HepG2 (cell line): ENCODE measurements around the gene WDR5B. TPM values are rescaled to one million over a fixed set of nuclear protein-coding genes. Genes with fewer than 3 reads are reported as not detected.

ENCODE experiments used
- ATAC-seq: fragments of 200-7000 bp; cut with Tn5 transposase; 3 replicates; pipeline ENCODE4 v1.9.1; 2020; ENCODE audit warnings: mild to moderate bottlenecking, moderate library complexity
- BruUV-seq: library from RNA; stranded (reverse); fragments of 400-500 nt; replicated peaks from 2 replicates; lab custom pipeline; 2021; lab: Mats Ljungman, UMichigan
- CTCF ChIA-PET: fragments of 300-600 bp; formaldehyde crosslinking; extraction: SDS; loops from one replicate; lab custom pipeline; 2021; ENCODE audit warnings: low total read pairs, inconsistent platforms, low intra/inter-chr PET ratio; lab: Yijun Ruan, JAX
- POLR2A ChIA-PET: fragments of 350-600 bp; sonication (Branson Sonifier 250); formaldehyde crosslinking; loops from one replicate; lab custom pipeline; 2020; ENCODE audit warnings: antibody characterized with exemption, inconsistent platforms; lab: Yijun Ruan, JAX
- DNase-seq: peaks from one replicate; pipeline ENCODE4 v3.0.0-alpha.2; 2015; ENCODE audit warnings: low spot score
- FAIRE-seq: peaks from 3 replicates; lab custom pipeline; 2011; peaks lifted over from hg19 to GRCh38; lab: Jason Lieb, UNC
- H2AFZ ChIP-seq: one replicate; pipeline ENCODE4 v1.6.1; 2011; ENCODE audit warnings: low read length, inconsistent platforms
- H3K27ac ChIP-seq: fragments of 300-600 bp; 3 replicates; pipeline ENCODE4 v1.8.0; 2011; ENCODE audit warnings: mixed run types, mild to moderate bottlenecking, mixed read lengths, low read length, inconsistent platforms; ENCODE audit not compliant: insufficient read depth; ENCODE audit errors: extremely low read length
- H3K27me3 ChIP-seq, 2 experiments: fragments of 200-600 bp in 1 of 2; 2 replicates in 1 of 2; 3 replicates in 1 of 2; pipeline versions ENCODE4 v1.6.0 to v1.8.0; 2011; ENCODE audit warnings: low read length in 2 of 2, mild to moderate bottlenecking in 2 of 2, moderate library complexity in 2 of 2, inconsistent platforms in 1 of 2; ENCODE audit not compliant: insufficient read depth in 2 of 2, control insufficient read depth in 1 of 2
- H3K36me3 ChIP-seq, 2 experiments: fragments of 200-600 bp in 1 of 2; replicated peaks in 1 of 2; 2 replicates in 1 of 2; 3 replicates in 1 of 2; pipeline versions ENCODE4 v1.5.1 to v1.8.0; 2011; ENCODE audit warnings: low read length in 2 of 2, inconsistent platforms in 1 of 2; ENCODE audit not compliant: insufficient read depth in 2 of 2, control insufficient read depth in 1 of 2
- H3K4me1 ChIP-seq: 2 replicates; pipeline ENCODE4 v1.5.1; 2012; ENCODE audit warnings: low read length, inconsistent platforms; ENCODE audit not compliant: insufficient read depth
- H3K4me2 ChIP-seq: 2 replicates; pipeline ENCODE4 v1.6.0; 2011; ENCODE audit warnings: low read depth, low read length, inconsistent platforms
- H3K4me3 ChIP-seq, 3 experiments: fragments of 200-600 bp in 1 of 3; sonication (generic), shearing (Covaris generic) in 1 of 3; replicated peaks in 1 of 3; 2 replicates each; pipeline ENCODE4 v1.5.1; 2011 to 2016; ENCODE audit warnings: low read length in 3 of 3, inconsistent platforms in 2 of 3, low read depth in 2 of 3, mild to moderate bottlenecking in 2 of 3, control low read depth in 1 of 3, mixed read lengths in 1 of 3; ENCODE audit not compliant: insufficient read depth in 1 of 3
- H3K79me2 ChIP-seq: one replicate; pipeline ENCODE4 v1.6.1; 2011; ENCODE audit warnings: low read length, inconsistent platforms; ENCODE audit not compliant: insufficient read depth
- H3K9ac ChIP-seq: 2 replicates; pipeline ENCODE4 v1.6.0; 2011; ENCODE audit warnings: mild to moderate bottlenecking, low read depth, low read length, inconsistent platforms; ENCODE audit not compliant: insufficient read depth
- H3K9me3 ChIP-seq: 2 replicates; pipeline ENCODE4 v1.5.1; 2012; ENCODE audit warnings: mild to moderate bottlenecking, low read length
- H4K20me1 ChIP-seq: 2 replicates; pipeline ENCODE4 v1.6.0; 2011; ENCODE audit warnings: inconsistent platforms, mild to moderate bottlenecking, low read length, moderate library complexity; ENCODE audit not compliant: insufficient read depth
- AGO2 ChIP-seq: fragments of 200-400 bp; formaldehyde crosslinking; optimal IDR thresholded peaks from 2 replicates; pipeline ENCODE3; 2017; ENCODE audit warnings: mild to moderate bottlenecking, low read depth, low read length, moderate library complexity
- FIP1L1 ChIP-seq: fragments of 200-400 bp; formaldehyde crosslinking; IDR thresholded peaks from 2 replicates; pipeline ENCODE4 v1.6.1; 2018; ENCODE audit warnings: low read depth, mild to moderate bottlenecking, low read length, moderate library complexity, borderline replicate concordance; ENCODE audit not compliant: insufficient read depth
- PHF20 ChIP-seq: sonication (generic); formaldehyde crosslinking; IDR thresholded peaks from 2 replicates; pipeline ENCODE4 v1.5.0; 2020; ENCODE audit warnings: mild to moderate bottlenecking, missing genetic modification reagents
- TBX2 ChIP-seq: sonication (generic); formaldehyde crosslinking; IDR thresholded peaks from 2 replicates; pipeline ENCODE4 v1.5.0; 2020; ENCODE audit warnings: missing genetic modification reagents, mild to moderate bottlenecking, borderline replicate concordance
- ZNF367 ChIP-seq: sonication (generic); formaldehyde crosslinking; IDR thresholded peaks from 2 replicates; pipeline ENCODE4 v1.4.0; 2020; ENCODE audit warnings: missing genetic modification reagents, borderline replicate concordance
- WGBS: methylation state at CpG from one replicate; pipeline ENCODE4 v1.1.6; 2017; ENCODE audit warnings: low lambda C conversion rate; 5-methylcytosine and 5-hydroxymethylcytosine counted together
- in situ Hi-C: cut with HindIII; loops from 2 replicates; pipeline ENCODE4 v1.10.0; 2017; ENCODE audit warnings: low pct_unique_long_range_greater_than_20kb; ENCODE audit not compliant: extremely low pct_ligation_motif_present
- intact Hi-C: fragments of 100-400 bp; cut with micrococcal nuclease; formaldehyde crosslinking; loops from one replicate; pipeline ENCODE4 v1.10.0; 2022; ENCODE audit not compliant: unreplicated experiment
- polyA plus RNA-seq, 8 experiments: library from polyadenylated mRNA; depleted of rRNA in 3 of 8; stranded (reverse) in 7 of 8; unstranded in 1 of 8; fragments of >200 nt; fragmentation: Illumina TruSeq in 4 of 8; extraction: Trizol in 4 of 8; gene quantifications; 2 replicates each; pipeline versions ENCODE4 v1.2.1 to v1.2.3, GENCODE V29; 2011 to 2016; ENCODE audit warnings: low read depth in 4 of 8, missing spikeins in 1 of 8, mixed read lengths in 1 of 8; ENCODE audit not compliant: insufficient read depth in 1 of 8
- total RNA-seq, 5 experiments: library from RNA; depleted of rRNA; stranded (reverse); fragments of >200 nt; fragmentation: Illumina TruSeq; extraction: Trizol; gene quantifications; 2 replicates each; pipeline ENCODE4 v1.2.3, GENCODE V29; 2016; ENCODE audit warnings: low read depth in 1 of 5
- TF ChIP-seq, protein P1 (sequence below): sonication (generic); formaldehyde crosslinking; IDR thresholded peaks from 2 replicates; pipeline ENCODE4 v1.4.0; 2020; ENCODE audit warnings: mild to moderate bottlenecking, missing genetic modification reagents

The WDR5B gene
- total and polyA plus RNA-seq, 2 of the 13 experiments (the other 11 are each of a cell fraction or from before 2014, with no cell fraction given) = 2.5 to 3.6 TPM

DNA sequence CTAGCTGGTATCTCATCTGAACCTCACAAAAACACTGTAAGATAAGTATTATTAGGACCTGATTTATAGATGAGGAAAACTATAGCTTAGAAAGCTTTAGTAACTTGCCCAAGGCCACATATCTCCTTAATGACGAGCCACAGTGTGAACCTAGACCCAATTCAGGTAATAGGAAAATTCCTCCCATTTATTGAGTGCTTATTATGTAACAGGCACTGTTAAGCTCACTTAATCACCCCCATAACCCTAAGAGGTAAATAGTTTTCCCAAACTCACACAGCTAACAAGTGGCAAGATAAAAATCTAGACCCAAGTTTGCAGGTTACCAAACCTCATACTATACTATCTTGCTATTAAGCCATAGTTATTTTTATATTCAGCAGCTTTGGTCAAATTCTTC lies 7.9 kb downstream of the WDR5B start:
- H3K9me3 ChIP-seq = no peaks in the 10 kb centered on the region
- ChIA-PET CTCF (no interaction called here), POLR2A (interaction anchor here (1.2 kb wide), 1 partner anchor 24 kb away, joined by 4 read pairs; the partner anchor contains the start of gene FAM162A)
- FAIRE-seq (no peak), DNase-seq (no peak), ATAC-seq (no peak)
- no peak overlapping the region for H3K4me3 ChIP-seq
- no peak overlapping the region for H3K27ac ChIP-seq
- in situ Hi-C loops = no loop called here
- intact Hi-C loops = no loop called here
- H3K4me2 ChIP-seq = no peak overlapping the region
- no peaks in the 10 kb centered on the region for H3K4me1 ChIP-seq
- H3K27me3 ChIP-seq = no peaks in the 10 kb centered on the region
- BruUV-seq = no TSS peak
- H2AFZ ChIP-seq = no peak overlapping the region
- H3K79me2 ChIP-seq = peaks cover 3% of the 10 kb centered on the region
- H3K36me3 ChIP-seq = peaks cover 23 to 84% of the 10 kb centered on the region in 2 experiments
- no peak overlapping the region for H3K9ac ChIP-seq
- TF ChIP-seq ZNF367 (CRISPR knock-in tag) = no peak
- TF ChIP-seq, all 625 proteins: peak for 0
- WGBS = 100% methylated on average over 1 of the region's 1 CpG
- H4K20me1 ChIP-seq = no peaks in the 10 kb centered on the region; the same call in 1 of the 2 replicates

DNA sequence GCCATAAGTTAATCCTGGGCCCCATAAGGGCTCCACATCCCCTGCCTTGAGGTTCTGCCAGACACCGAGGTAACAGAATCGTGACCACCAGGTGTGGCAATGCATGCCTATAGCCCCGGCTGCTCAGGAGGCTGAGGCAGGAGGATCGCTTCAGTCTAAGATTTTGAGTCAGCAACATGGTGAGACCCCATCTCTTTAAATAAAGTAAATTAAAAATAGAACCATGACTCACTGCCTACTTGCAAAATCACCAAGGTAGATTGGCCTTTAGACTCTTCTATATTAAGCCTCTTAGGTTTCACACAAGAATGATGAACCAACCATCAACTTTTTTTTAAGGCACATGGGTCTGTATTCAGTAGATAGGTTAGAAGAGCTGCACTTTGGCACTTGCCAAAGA lies 9.7 kb downstream of the WDR5B start:
- 95% methylated on average over 4 of the region's 4 CpGs for WGBS

More for the DNA sequence above, 9.7 kb downstream of the WDR5B start:
- in situ Hi-C loops = no loop called here
- H3K27me3 ChIP-seq = no peaks in the 10 kb centered on the region
- H3K36me3 ChIP-seq = peaks cover 22 to 83% of the 10 kb centered on the region in 2 experiments
- H3K9me3 ChIP-seq = no peaks in the 10 kb centered on the region
- no peak for TF ChIP-seq AGO2
- no peak for TF ChIP-seq FIP1L1
- TF ChIP-seq, protein P1, sequence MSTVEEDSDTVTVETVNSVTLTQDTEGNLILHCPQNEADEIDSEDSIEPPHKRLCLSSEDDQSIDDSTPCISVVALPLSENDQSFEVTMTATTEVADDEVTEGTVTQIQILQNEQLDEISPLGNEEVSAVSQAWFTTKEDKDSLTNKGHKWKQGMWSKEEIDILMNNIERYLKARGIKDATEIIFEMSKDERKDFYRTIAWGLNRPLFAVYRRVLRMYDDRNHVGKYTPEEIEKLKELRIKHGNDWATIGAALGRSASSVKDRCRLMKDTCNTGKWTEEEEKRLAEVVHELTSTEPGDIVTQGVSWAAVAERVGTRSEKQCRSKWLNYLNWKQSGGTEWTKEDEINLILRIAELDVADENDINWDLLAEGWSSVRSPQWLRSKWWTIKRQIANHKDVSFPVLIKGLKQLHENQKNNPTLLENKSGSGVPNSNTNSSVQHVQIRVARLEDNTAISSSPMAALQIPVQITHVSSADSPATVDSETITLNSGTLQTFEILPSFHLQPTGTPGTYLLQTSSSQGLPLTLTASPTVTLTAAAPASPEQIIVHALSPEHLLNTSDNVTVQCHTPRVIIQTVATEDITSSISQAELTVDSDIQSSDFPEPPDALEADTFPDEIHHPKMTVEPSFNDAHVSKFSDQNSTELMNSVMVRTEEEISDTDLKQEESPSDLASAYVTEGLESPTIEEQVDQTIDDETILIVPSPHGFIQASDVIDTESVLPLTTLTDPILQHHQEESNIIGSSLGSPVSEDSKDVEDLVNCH (CRISPR knock-in tag) = no peak
- no peak for TF ChIP-seq TBX2 (CRISPR knock-in tag)
- no peak for TF ChIP-seq PHF20
- TF ChIP-seq, all 625 proteins: peak for 0
- Histone ChIP-seq H4K20me1 (peaks cover 4% of the 10 kb centered on the region), H3K4me1 (no peaks in the 10 kb centered on the region), H3K27ac (no peak overlapping the region), H3K4me3 (no peak overlapping the region), H3K9ac (no peak overlapping the region), H3K4me2 (no peak overlapping the region), H2AFZ (no peak overlapping the region), H3K79me2 (peaks cover 16% of the 10 kb centered on the region)
- DNase-seq = no peak
- FAIRE-seq = no peak
- ChIA-PET CTCF (no interaction called here), POLR2A (interaction anchor here (0.8 kb wide), 1 partner anchor 285 kb away, joined by 3 read pairs; no protein-coding TSS in a partner anchor)
- BruUV-seq = no TSS peak
- intact Hi-C loops = no loop called here
- no peak for ATAC-seq
